ENCODE measurements around the gene EZR.

Gene EZR

DNA sequence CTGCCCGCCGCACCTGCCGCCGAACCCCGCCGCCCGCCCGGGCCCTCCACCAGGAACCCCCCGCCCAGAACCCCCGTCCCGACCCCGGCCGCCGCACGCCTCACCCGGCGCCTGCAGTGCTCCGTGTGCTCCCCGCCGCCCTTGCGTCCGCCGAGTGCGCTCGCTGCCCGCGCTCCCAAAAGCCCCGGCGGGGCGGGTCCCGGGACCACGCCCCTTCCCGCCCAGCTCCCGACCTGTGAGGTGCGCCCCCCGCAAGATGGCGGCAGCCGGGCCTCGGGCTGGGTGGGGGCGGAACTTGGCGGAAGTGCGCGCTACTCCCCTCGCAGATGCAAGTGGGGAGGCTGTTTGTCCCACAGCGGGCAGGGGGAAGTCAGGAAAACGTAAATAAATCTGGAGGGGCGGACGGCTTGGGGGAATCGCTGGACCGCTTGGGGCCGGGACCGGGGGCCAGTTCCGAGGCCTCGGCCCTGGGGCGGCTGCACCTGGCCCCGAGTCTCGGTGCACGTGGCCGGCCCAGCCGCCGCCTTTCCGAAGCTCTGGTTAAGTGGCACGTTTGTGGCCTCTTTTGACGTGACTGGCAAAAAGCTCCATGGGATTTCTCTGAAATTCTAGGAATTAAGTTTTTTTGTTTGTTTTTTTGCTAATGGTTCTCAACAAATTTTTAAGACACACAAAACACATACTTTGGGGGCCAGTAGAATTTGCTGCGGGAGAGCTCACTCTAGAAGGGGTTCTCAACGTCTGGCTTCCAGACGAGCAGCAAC, at the start of gene EZR:
Gene EZR (minus strand): TSS at position 156 of the 764 bp plus-strand sequence. CDS start 1,275 bp downstream, outside the sequence.
- TF ChIP-seq, protein P1, sequence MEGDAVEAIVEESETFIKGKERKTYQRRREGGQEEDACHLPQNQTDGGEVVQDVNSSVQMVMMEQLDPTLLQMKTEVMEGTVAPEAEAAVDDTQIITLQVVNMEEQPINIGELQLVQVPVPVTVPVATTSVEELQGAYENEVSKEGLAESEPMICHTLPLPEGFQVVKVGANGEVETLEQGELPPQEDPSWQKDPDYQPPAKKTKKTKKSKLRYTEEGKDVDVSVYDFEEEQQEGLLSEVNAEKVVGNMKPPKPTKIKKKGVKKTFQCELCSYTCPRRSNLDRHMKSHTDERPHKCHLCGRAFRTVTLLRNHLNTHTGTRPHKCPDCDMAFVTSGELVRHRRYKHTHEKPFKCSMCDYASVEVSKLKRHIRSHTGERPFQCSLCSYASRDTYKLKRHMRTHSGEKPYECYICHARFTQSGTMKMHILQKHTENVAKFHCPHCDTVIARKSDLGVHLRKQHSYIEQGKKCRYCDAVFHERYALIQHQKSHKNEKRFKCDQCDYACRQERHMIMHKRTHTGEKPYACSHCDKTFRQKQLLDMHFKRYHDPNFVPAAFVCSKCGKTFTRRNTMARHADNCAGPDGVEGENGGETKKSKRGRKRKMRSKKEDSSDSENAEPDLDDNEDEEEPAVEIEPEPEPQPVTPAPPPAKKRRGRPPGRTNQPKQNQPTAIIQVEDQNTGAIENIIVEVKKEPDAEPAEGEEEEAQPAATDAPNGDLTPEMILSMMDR (conservative IDR thresholded peaks at IDR 0.05; ENCODE audit: low read depth, low read length): no peak
- DNase-seq (ENCODE audit: low read depth): peak; percentile 54
- peak within 1 kb of the TSS; percentile 74 for H3K4me3 ChIP-seq (ENCODE audit: low read depth, low read length)

DNA sequence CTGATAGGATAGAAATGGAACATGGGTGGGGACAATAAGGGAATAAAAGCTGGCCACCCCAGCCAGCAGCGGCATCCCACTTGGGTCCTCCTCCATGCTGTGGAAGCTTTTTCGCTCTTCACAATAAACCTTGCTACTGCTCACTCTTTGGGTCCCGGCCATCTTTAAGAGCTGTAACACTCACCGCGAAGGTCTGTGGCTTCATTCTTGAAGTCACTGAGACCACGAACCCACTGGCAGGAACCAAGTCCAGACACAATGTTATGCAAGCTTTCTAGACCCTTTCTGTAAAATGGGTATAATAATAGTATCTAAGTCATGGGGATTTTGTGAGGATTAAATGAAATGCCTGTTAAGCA, 48.9 kb upstream of the EZR start:
- no peak overlapping the region for H3K4me3 ChIP-seq (ENCODE audit: low read depth, low read length)
- no peak for DNase-seq (ENCODE audit: low read depth)
- TF ChIP-seq, protein P1 (conservative IDR thresholded peaks at IDR 0.05; ENCODE audit: low read depth, low read length): no peak

DNA sequence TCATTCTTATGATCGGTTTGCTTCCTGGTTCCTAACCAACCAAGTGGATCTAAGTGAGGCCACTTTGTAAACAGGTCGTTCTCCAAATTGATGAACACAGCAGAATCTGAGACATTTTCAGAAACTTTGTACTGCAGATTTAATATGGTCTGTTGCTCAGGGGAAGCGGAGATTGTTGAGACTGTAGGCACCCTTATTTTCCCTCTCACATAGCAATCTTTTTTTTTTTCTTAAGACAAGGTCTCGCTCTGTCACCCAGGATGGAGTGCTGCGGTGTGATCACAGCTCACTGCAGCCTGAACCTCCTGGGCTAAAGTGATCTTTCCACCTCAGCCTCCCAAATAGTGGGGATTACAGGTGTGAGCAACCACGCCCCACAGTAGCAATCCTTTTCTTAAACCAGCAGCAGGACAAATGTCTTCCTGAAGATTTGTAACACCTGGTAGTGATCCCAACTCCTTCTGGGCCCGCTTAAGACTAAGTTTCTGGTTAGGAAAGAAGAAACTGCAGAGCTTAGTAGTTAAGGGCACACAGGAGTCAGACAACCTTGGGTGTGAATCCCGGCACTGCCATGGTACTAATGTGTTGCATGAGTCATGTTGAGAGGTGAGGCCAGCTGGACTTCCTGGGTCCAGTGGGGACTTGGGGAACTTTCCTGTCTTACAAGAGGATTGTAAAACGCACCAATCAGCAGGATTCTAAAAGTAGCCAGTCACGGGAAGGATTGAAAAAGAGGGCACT, 48.4 kb upstream of the EZR start:
- no peak for DNase-seq (ENCODE audit: low read depth)
- TF ChIP-seq, protein P1 (conservative IDR thresholded peaks at IDR 0.05; ENCODE audit: low read depth, low read length): no peak

DNA sequence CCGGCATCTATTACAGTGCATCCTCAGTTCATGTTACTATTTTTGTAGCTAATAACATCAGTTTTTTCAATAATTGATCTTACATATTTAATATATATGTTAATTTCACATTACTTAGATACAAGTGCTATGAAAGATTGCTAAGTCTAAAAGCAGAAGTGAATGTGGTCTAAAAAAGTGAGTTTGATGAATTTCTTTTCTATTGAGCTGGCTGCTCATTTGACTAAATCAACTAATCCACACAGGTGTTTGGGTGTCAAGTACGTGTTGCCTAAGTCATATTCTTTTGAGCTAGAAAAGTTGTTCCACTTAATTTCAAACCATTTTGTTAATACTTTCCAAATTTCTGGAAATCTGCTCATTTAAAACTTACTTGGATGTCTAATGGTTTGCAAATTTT, 46.6 kb upstream of the EZR start:
- H3K4me3 ChIP-seq (ENCODE audit: low read depth, low read length): no peak overlapping the region
- no peak for DNase-seq (ENCODE audit: low read depth)
- TF ChIP-seq, protein P1 (conservative IDR thresholded peaks at IDR 0.05; ENCODE audit: low read depth, low read length): no peak

More for the DNA sequence above, 48.4 kb upstream of the EZR start:
- no peak overlapping the region for H3K4me3 ChIP-seq (ENCODE audit: low read depth, low read length)

DNA sequence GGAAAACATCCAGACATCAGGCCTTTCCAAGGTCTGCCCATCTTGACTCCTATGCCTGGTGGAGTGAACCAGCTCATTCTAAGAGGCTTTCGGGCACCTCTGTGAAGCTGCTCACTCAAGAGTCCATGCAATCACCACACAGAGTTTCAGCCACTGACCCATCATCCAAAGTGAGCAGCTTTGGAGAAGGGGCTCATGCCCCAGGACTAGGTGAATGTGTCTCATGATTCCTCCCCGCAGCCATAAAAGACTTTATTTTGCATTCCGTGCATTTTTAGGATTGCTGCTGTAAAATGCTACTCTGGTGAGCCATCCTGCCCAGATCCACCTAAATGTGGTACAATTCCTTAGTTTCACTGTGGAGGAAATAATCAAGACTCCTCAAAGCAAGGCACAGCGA, 44.5 kb upstream of the EZR start:
- TF ChIP-seq, protein P1 (conservative IDR thresholded peaks at IDR 0.05; ENCODE audit: low read depth, low read length): no peak
- no peak overlapping the region for H3K4me3 ChIP-seq (ENCODE audit: low read depth, low read length)
- peak; percentile 37 for DNase-seq (ENCODE audit: low read depth)

DNA sequence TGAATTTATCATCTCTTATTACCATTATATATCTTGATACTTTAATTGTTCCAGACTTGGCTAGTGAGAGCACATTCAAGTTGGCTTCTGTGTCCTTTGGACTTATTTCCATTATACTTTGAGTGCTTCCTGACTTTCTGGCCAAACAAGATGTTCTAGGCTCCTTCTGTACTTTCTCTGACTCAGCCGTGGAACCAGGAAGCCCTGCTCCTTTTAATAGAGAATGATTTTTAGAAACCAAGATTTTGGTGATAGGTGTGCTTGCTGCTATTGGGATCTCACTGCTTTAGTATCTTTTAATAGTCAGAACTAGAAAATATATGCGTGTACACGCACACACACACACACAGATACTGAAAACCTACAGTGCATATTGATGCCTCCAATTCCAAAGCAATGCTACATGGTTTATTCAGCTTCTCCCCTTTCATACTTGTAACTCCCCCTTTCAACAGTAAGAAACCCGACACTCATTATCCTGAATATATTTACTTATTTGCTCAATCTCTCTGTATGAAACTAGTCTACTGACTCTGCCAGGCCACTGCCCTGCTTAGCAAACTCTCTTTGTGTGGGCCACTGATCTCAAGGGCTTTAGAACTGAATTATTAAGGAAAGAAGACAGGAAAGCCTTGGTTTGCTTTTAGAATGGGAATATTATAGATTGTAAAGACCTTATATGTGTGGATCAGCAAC, 42.7 kb upstream of the EZR start:
- TF ChIP-seq, protein P1 (conservative IDR thresholded peaks at IDR 0.05; ENCODE audit: low read depth, low read length): no peak
- DNase-seq (ENCODE audit: low read depth): peak; percentile 31

More for the DNA sequence above, 42.7 kb upstream of the EZR start:
- H3K4me3 ChIP-seq (ENCODE audit: low read depth, low read length): no peak overlapping the region

All from choroid plexus epithelial cell (primary cell).